NCI-H82 (cell line): Measurements from ENCODE around the gene KLHDC8A.
"Not testable (repeated sequence)": the region's sequence is repeated elsewhere in the genome, so short reads cannot be mapped to it uniquely, and the experiment has no call there.

Experiments used
- DNase-seq: peaks from one replicate; lab custom pipeline; 2025; lab: John Stamatoyannopoulos, UW

Gene KLHDC8A

GRCh38 chr1:205356440-205357139, at the start of gene KLHDC8A:
KLHDC8A (minus strand) TSS chr1:205356922; CDS start chr1:205343604, 13,318 bp downstream.
- DNase-seq, result peak; percentile 73

GRCh38 chr1:205406252-205406651, 49.5 kb upstream of the KLHDC8A start:
- DNase-seq, result not testable (repeated sequence)

- not testable (repeated sequence) for DNase-seq
These were observed 47.8 kb upstream of the KLHDC8A start for GRCh38 chr1:205404484-205404883.

- DNase-seq, result no peak
These were observed 41.9 kb upstream of the KLHDC8A start for GRCh38 chr1:205398586-205398985.

GRCh38 chr1:205396967-205397616, 40.4 kb upstream of the KLHDC8A start:
- DNase-seq, result peak; percentile 96

- no peak for DNase-seq
These were observed 38.9 kb upstream of the KLHDC8A start for GRCh38 chr1:205395616-205396015.

GRCh38 chr1:205392650-205393049, 35.9 kb upstream of the KLHDC8A start:
- DNase-seq, result no peak

GRCh38 chr1:205391386-205391785, 34.7 kb upstream of the KLHDC8A start:
- no peak for DNase-seq

GRCh38 chr1:205387845-205388244, 31.1 kb upstream of the KLHDC8A start:
- no peak for DNase-seq

- not testable (repeated sequence) for DNase-seq
These were observed 26.3 kb upstream of the KLHDC8A start for GRCh38 chr1:205382990-205383389.

GRCh38 chr1:205382561-205382960, 25.8 kb upstream of the KLHDC8A start:
- DNase-seq, result no peak

- DNase-seq, result no peak
These were observed 24.6 kb upstream of the KLHDC8A start for GRCh38 chr1:205381305-205381704.

- no peak for DNase-seq
These were observed 24.2 kb upstream of the KLHDC8A start for GRCh38 chr1:205380882-205381281.

GRCh38 chr1:205379056-205379455, 22.3 kb upstream of the KLHDC8A start:
- DNase-seq, result no peak

GRCh38 chr1:205377355-205377754, 20.6 kb upstream of the KLHDC8A start:
- DNase-seq, result no peak

- no peak for DNase-seq
These were observed 20.0 kb upstream of the KLHDC8A start for GRCh38 chr1:205376739-205377138.

GRCh38 chr1:205375835-205376545, 19.3 kb upstream of the KLHDC8A start:
- DNase-seq, result peak; percentile 93

- peak; percentile 43 for DNase-seq
These were observed 17.7 kb upstream of the KLHDC8A start for GRCh38 chr1:205374210-205375078.

GRCh38 chr1:205373798-205374175, 17.1 kb upstream of the KLHDC8A start:
- peak; percentile 59 for DNase-seq

GRCh38 chr1:205373022-205373797, 16.5 kb upstream of the KLHDC8A start:
- peak; percentile 70 for DNase-seq
